ENCODE data around the gene SOCS7. TPM values are rescaled to one million over a fixed set of nuclear protein-coding genes. Genes with fewer than 3 reads are reported as not detected.

The SOCS7 gene
- polyA plus RNA-seq, 3 donors, result 0.14 to 13.2 (median 0.15) TPM

GRCh38 chr17:38421171-38421841, 69.7 kb downstream of the SOCS7 start:
- intact Hi-C loops (cut with micrococcal nuclease), result loop anchor here in 1 of 2 donors (10.0 kb wide), 1 partner anchor 63 kb away; no protein-coding TSS in a partner anchor
- no peak for DNase-seq
- no peaks in the 10 kb centered on the region for H4K20me1 ChIP-seq (ENCODE audit: insufficient read depth, low read length)
- peaks cover 0 to 5% (median 1%) of the 10 kb centered on the region in 7 donors for H3K9me3 Mint-ChIP-seq
- H3K27ac ChIP-seq (ENCODE audit: low read depth in 1 of 2, low read length in 2 of 2), result no peak overlapping the region
- no peak overlapping the region for H3K4me3 ChIP-seq (replicated peaks in 1 of 3; ENCODE audit: low read depth in 2 of 3, low read length in 3 of 3)
- no peak overlapping the region for H3K4me3 Mint-ChIP-seq
- no peak overlapping the region for H3K9ac ChIP-seq (ENCODE audit: insufficient read depth, low read length, poor library complexity, severe bottlenecking)
- H3K9me3 ChIP-seq (replicated peaks in 1 of 2; ENCODE audit: control insufficient read depth in 1 of 2, insufficient read depth in 1 of 2, low read length in 2 of 2), result peaks cover 0 to 12% of the 10 kb centered on the region in 2 donors
- H3K36me3 Mint-ChIP-seq, result peaks cover 0 to 2% of the 10 kb centered on the region in 2 donors
- no peak overlapping the region for H3K27ac Mint-ChIP-seq
- H3K27me3 ChIP-seq (ENCODE audit: control insufficient read depth in 2 of 2, insufficient read depth in 2 of 2, low read length in 2 of 2), result peaks cover 13 to 47% of the 10 kb centered on the region in 2 donors
- H3K79me2 ChIP-seq (ENCODE audit: insufficient read depth, low read length), result no peaks in the 10 kb centered on the region
- no peaks in the 10 kb centered on the region for H3K36me3 ChIP-seq (replicated peaks in 1 of 2; ENCODE audit: control insufficient read depth in 1 of 2, insufficient read depth in 2 of 2, low read length in 2 of 2)
- H3K4me1 ChIP-seq (ENCODE audit: control insufficient read depth in 1 of 2, insufficient read depth in 2 of 2, low read length in 2 of 2), result peaks cover 14 to 15% of the 10 kb centered on the region in 2 donors
- 41% methylated on average over 7 of the region's 14 CpGs for WGBS (ENCODE audit: insufficient coverage)
- TF ChIP-seq, protein P1, sequence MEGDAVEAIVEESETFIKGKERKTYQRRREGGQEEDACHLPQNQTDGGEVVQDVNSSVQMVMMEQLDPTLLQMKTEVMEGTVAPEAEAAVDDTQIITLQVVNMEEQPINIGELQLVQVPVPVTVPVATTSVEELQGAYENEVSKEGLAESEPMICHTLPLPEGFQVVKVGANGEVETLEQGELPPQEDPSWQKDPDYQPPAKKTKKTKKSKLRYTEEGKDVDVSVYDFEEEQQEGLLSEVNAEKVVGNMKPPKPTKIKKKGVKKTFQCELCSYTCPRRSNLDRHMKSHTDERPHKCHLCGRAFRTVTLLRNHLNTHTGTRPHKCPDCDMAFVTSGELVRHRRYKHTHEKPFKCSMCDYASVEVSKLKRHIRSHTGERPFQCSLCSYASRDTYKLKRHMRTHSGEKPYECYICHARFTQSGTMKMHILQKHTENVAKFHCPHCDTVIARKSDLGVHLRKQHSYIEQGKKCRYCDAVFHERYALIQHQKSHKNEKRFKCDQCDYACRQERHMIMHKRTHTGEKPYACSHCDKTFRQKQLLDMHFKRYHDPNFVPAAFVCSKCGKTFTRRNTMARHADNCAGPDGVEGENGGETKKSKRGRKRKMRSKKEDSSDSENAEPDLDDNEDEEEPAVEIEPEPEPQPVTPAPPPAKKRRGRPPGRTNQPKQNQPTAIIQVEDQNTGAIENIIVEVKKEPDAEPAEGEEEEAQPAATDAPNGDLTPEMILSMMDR (IDR thresholded peaks at IDR 0.05), result no peak
- H2AFZ ChIP-seq (ENCODE audit: insufficient read depth, low read depth, low read length, poor library complexity, severe bottlenecking), result no peak overlapping the region
- peaks cover 47 to 84% (median 61%) of the 10 kb centered on the region in 3 donors for H3K27me3 Mint-ChIP-seq (ENCODE audit: low read depth in 3 of 3)
- no peak overlapping the region for H3K4me2 ChIP-seq (replicated peaks; ENCODE audit: extremely low read depth, low read length, poor library complexity, severe bottlenecking)
- H3K4me1 Mint-ChIP-seq, result peaks cover 27% of the 10 kb centered on the region

- H3K4me1 ChIP-seq (ENCODE audit: control insufficient read depth in 1 of 2, insufficient read depth in 2 of 2, low read length in 2 of 2), result peaks cover 14 to 17% of the 10 kb centered on the region in 2 donors
- peaks cover 29% of the 10 kb centered on the region for H3K4me1 Mint-ChIP-seq
- no peak overlapping the region for H2AFZ ChIP-seq (ENCODE audit: insufficient read depth, low read depth, low read length, poor library complexity, severe bottlenecking)
These were observed 70.5 kb downstream of the SOCS7 start for GRCh38 chr17:38421871-38422827.

More at GRCh38 chr17:38421871-38422827, 70.5 kb downstream of the SOCS7 start:
- no peak for DNase-seq
- H4K20me1 ChIP-seq (ENCODE audit: insufficient read depth, low read length), result no peaks in the 10 kb centered on the region
- H3K9ac ChIP-seq (ENCODE audit: insufficient read depth, low read length, poor library complexity, severe bottlenecking), result no peak overlapping the region
- no peaks in the 10 kb centered on the region for H3K36me3 ChIP-seq (replicated peaks in 1 of 2; ENCODE audit: control insufficient read depth in 1 of 2, insufficient read depth in 2 of 2, low read length in 2 of 2)
- H3K79me2 ChIP-seq (ENCODE audit: insufficient read depth, low read length), result no peaks in the 10 kb centered on the region
- Mint-ChIP-seq H3K9me3 (peaks cover 0 to 5% (median 1%) of the 10 kb centered on the region in 7 donors), H3K36me3 (peaks cover 0 to 2% of the 10 kb centered on the region in 2 donors), H3K27me3 (ENCODE audit: low read depth in 3 of 3) (peaks cover 47 to 80% (median 63%) of the 10 kb centered on the region in 3 donors), H3K4me3 (peak overlapping the region in 1 of 2 donors; percentile 15), H3K27ac (no peak overlapping the region)
- no peak overlapping the region for H3K4me2 ChIP-seq (replicated peaks; ENCODE audit: extremely low read depth, low read length, poor library complexity, severe bottlenecking)
- TF ChIP-seq, protein P1 (IDR thresholded peaks at IDR 0.05), result no peak
- intact Hi-C loops (cut with micrococcal nuclease), result loop anchor here in 1 of 2 donors (10.0 kb wide), 1 partner anchor 63 kb away; no protein-coding TSS in a partner anchor
- peaks cover 13 to 47% of the 10 kb centered on the region in 2 donors for H3K27me3 ChIP-seq (ENCODE audit: control insufficient read depth in 2 of 2, insufficient read depth in 2 of 2, low read length in 2 of 2)
- WGBS (ENCODE audit: insufficient coverage), result 80% methylated on average over 14 of the region's 17 CpGs
- H3K27ac ChIP-seq (ENCODE audit: low read depth in 1 of 2, low read length in 2 of 2), result no peak overlapping the region
- H3K4me3 ChIP-seq (replicated peaks in 1 of 3; ENCODE audit: low read depth in 2 of 3, low read length in 3 of 3), result no peak overlapping the region
- peaks cover 0 to 12% of the 10 kb centered on the region in 2 donors for H3K9me3 ChIP-seq (replicated peaks in 1 of 2; ENCODE audit: control insufficient read depth in 1 of 2, insufficient read depth in 1 of 2, low read length in 2 of 2)
